Measurements from ENCODE around the gene UGT2B28. TPM values are rescaled to one million over a fixed set of nuclear protein-coding genes. Genes with fewer than 3 reads are reported as not detected.
"Not testable (repeated sequence)": the region's sequence is repeated elsewhere in the genome, so short reads cannot be mapped to it uniquely, and the experiment has no call there.

UGT2B28 gene
- total RNA-seq, 4 donors from 2014 or later = not detected

- H3K36me3 ChIP-seq; H3K9me3 ChIP-seq; intact Hi-C loops (cut with DNase I; ENCODE audit: low total_unique reads); H3K4me1 ChIP-seq; H3K4me3 ChIP-seq; DNase-seq; in situ Hi-C loops (cut with MboI; ENCODE audit: low pct_ligation_motif_present in 1 of 4, low pct_unique_long_range_greater_than_20kb in 1 of 4, low sequenced_read_pairs in 3 of 4); H3K27me3 ChIP-seq; H3K27ac ChIP-seq: not testable (repeated sequence)
- WGBS, 2 donors (ENCODE audit: low coverage in 1 of 2) = 83 to 97% methylated on average over 1 to 7 of the region's 7 CpGs
Observed at GRCh38 chr4:69268612-69269011, 11.7 kb upstream of the UGT2B28 start.

DNA sequence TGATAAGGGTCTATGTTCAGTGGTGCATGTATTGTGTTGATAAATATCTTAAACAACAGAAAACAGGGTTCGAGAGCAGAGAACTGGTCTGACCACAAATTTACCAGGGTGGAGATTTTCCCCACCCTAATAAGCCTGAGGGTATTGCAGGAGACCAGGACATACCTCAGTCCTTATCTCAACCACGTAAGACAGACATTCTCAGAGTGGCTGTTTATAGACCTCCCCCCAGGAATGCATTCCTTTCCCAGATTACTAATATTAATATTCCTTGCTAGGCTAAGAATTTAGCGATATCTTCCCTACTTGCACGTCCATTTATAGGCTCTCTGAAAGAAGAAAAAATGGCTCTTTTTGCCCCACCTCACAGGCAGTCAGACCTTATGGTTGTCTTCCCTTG lies 16.1 kb downstream of the UGT2B28 start:
- H3K4me1 ChIP-seq; intact Hi-C loops (cut with DNase I; ENCODE audit: low total_unique reads); in situ Hi-C loops (cut with MboI; ENCODE audit: low pct_ligation_motif_present in 1 of 4, low pct_unique_long_range_greater_than_20kb in 1 of 4, low sequenced_read_pairs in 3 of 4); DNase-seq; H3K36me3 ChIP-seq; H3K27me3 ChIP-seq; H3K9me3 ChIP-seq; H3K27ac ChIP-seq; H3K4me3 ChIP-seq: not testable (repeated sequence)
- WGBS, 2 donors (ENCODE audit: low coverage in 1 of 2) = 71 to 74% methylated on average over 4 of the region's 4 CpGs

GRCh38 chr4:69308426-69309033 lies 28.3 kb downstream of the UGT2B28 start:
- intact Hi-C loops (cut with DNase I; ENCODE audit: low total_unique reads); DNase-seq; H3K4me3 ChIP-seq; H3K4me1 ChIP-seq; H3K27ac ChIP-seq; H3K27me3 ChIP-seq; H3K36me3 ChIP-seq; H3K9me3 ChIP-seq; in situ Hi-C loops (cut with MboI; ENCODE audit: low pct_ligation_motif_present in 1 of 4, low pct_unique_long_range_greater_than_20kb in 1 of 4, low sequenced_read_pairs in 3 of 4): not testable (repeated sequence)
- 79 to 87% methylated on average over 3 to 5 of the region's 5 CpGs for WGBS, 2 donors (ENCODE audit: low coverage in 1 of 2)

GRCh38 chr4:69309549-69310076 lies 29.3 kb downstream of the UGT2B28 start:
- H3K4me3 ChIP-seq = not testable (repeated sequence)

GRCh38 chr4:69310262-69310661 lies 30.0 kb downstream of the UGT2B28 start:
- H3K27me3 ChIP-seq; H3K27ac ChIP-seq; intact Hi-C loops (cut with DNase I; ENCODE audit: low total_unique reads); H3K36me3 ChIP-seq; in situ Hi-C loops (cut with MboI; ENCODE audit: low pct_ligation_motif_present in 1 of 4, low pct_unique_long_range_greater_than_20kb in 1 of 4, low sequenced_read_pairs in 3 of 4); H3K4me3 ChIP-seq; H3K4me1 ChIP-seq; DNase-seq; H3K9me3 ChIP-seq: not testable (repeated sequence)
- 71 to 83% methylated on average over 4 of the region's 4 CpGs for WGBS, 2 donors (ENCODE audit: low coverage in 1 of 2)

More at GRCh38 chr4:69309549-69310076, 29.3 kb downstream of the UGT2B28 start:
- intact Hi-C loops (cut with DNase I; ENCODE audit: low total_unique reads); H3K36me3 ChIP-seq; H3K9me3 ChIP-seq; H3K27ac ChIP-seq; DNase-seq; H3K27me3 ChIP-seq; in situ Hi-C loops (cut with MboI; ENCODE audit: low pct_ligation_motif_present in 1 of 4, low pct_unique_long_range_greater_than_20kb in 1 of 4, low sequenced_read_pairs in 3 of 4); H3K4me1 ChIP-seq: not testable (repeated sequence)
- 35% methylated on average over 5 of the region's 5 CpGs; no CpG with 5 or more reads in 1 of the 2 donors for WGBS, 2 donors (ENCODE audit: low coverage in 1 of 2)

DNA sequence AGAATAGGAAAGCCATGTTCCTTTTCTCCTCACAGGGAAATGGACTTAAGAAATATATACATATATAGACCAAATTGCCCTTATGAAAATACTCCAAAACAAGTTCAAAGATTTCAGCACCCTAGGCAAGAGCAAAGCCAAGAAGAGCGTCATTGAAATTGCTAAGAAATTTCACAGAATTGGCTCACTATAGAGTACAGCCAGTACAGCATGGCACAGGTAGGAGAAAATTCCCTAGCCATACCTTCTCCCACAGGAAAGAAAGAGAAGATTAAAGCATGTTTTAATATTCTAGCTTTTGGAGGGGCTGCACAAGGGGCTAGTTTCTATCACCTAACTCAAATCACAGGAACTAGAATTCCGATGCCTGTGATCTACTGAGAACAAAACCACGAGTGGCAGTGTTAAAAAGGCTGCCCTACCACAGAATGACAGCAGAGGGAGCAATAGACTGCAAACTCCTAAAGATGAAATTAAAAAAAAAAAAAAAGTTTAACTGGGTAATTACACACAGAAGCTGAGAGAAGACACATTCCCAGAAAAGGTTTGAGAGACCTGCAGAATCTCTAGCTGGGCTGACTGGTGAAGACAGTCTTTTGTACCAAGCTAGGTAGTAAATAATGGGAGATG lies 37.5 kb downstream of the UGT2B28 start:
- DNase-seq = peak; percentile 46
- H3K36me3 ChIP-seq = not testable (repeated sequence)

More for the DNA sequence above, 37.5 kb downstream of the UGT2B28 start:
- intact Hi-C loops (cut with DNase I; ENCODE audit: low total_unique reads); H3K4me3 ChIP-seq; H3K9me3 ChIP-seq; H3K27me3 ChIP-seq; in situ Hi-C loops (cut with MboI; ENCODE audit: low pct_ligation_motif_present in 1 of 4, low pct_unique_long_range_greater_than_20kb in 1 of 4, low sequenced_read_pairs in 3 of 4); H3K4me1 ChIP-seq; H3K27ac ChIP-seq: not testable (repeated sequence)
- TF ChIP-seq, protein P1, sequence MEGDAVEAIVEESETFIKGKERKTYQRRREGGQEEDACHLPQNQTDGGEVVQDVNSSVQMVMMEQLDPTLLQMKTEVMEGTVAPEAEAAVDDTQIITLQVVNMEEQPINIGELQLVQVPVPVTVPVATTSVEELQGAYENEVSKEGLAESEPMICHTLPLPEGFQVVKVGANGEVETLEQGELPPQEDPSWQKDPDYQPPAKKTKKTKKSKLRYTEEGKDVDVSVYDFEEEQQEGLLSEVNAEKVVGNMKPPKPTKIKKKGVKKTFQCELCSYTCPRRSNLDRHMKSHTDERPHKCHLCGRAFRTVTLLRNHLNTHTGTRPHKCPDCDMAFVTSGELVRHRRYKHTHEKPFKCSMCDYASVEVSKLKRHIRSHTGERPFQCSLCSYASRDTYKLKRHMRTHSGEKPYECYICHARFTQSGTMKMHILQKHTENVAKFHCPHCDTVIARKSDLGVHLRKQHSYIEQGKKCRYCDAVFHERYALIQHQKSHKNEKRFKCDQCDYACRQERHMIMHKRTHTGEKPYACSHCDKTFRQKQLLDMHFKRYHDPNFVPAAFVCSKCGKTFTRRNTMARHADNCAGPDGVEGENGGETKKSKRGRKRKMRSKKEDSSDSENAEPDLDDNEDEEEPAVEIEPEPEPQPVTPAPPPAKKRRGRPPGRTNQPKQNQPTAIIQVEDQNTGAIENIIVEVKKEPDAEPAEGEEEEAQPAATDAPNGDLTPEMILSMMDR (IDR thresholded peaks at IDR 0.05) = peak; percentile 51 to 74 (median 63)
- WGBS, 2 donors (ENCODE audit: low coverage in 1 of 2) = 11 to 21% methylated on average over 3 of the region's 3 CpGs
